ENCODE results near the gene XRCC5. TPM values are rescaled to one million over a fixed set of nuclear protein-coding genes. Genes with fewer than 3 reads are reported as not detected.
"Not testable (repeated sequence)": the region's sequence is repeated elsewhere in the genome, so short reads cannot be mapped to it uniquely, and the experiment has no call there.

XRCC5 gene
- polyA plus RNA-seq, 12 donors: 138 to 218 (median 182) TPM; not detected in 1

GRCh38 chr2:216114714-216115531 lies 5.8 kb downstream of the XRCC5 start:
- DNase-seq: peak; percentile 99

DNA sequence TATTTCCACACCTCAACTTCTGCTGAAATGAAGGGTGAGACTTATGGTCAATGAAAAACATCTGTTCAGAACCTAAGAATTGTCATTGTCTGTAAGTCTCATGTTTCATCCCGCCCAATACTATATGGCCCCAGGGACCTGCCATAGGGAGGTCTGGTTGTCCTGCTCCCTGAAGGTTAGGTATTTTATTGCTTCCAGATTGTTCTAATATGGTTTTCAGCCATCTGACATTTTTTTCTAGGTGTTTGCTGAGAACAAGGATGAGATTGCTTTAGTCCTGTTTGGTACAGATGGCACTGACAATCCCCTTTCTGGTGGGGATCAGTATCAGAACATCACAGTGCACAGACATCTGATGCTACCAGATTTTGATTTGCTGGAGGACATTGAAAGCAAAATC lies 7.3 kb downstream of the XRCC5 start:
- DNase-seq: no peak

GRCh38 chr2:216117561-216118340 lies 8.6 kb downstream of the XRCC5 start:
- no peak for DNase-seq

DNA sequence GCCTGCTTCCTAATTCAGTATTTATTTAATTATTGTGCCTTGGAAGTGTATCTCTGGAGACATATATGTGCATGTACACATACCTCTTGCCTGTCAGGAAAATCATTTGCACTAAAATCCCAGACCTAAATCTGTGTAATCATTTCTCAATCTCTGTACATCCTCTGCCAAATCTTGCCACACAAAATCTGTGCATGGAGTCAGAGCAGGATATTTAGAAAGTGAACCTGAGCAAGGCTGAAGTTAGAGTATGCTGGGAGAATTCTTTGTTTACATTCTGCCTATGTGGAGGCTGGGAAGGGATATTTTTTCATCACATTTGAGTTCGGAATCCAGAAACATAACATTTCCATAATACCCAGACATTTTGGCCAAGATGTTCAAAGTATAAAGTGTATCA lies 9.3 kb downstream of the XRCC5 start:
- no peak for DNase-seq

GRCh38 chr2:216119146-216119545 lies 10.0 kb downstream of the XRCC5 start:
- no peak for DNase-seq

- no peak for DNase-seq
Observed at GRCh38 chr2:216119986-216120385, 10.8 kb downstream of the XRCC5 start.

GRCh38 chr2:216121255-216121654 lies 12.1 kb downstream of the XRCC5 start:
- no peak for DNase-seq

DNA sequence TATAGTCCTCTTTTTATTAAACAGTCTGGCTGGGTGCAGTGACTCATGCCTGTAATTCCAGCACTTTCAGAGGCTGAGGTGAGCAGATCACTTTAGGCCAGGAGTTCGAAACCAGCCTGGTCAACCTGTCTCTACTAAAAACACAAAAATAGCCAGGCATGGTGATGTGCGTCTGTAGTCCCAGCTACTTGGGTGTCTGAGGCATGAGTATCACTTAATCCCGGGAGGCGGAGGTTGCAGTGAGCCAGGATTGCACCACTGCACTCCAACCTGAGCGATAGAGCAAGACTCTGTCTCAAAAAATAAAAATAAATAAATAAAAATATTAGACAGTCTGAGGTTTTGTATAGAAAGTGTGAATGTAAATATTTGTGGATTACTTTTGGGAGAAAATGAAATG lies 17.8 kb downstream of the XRCC5 start:
- DNase-seq: no peak

DNA sequence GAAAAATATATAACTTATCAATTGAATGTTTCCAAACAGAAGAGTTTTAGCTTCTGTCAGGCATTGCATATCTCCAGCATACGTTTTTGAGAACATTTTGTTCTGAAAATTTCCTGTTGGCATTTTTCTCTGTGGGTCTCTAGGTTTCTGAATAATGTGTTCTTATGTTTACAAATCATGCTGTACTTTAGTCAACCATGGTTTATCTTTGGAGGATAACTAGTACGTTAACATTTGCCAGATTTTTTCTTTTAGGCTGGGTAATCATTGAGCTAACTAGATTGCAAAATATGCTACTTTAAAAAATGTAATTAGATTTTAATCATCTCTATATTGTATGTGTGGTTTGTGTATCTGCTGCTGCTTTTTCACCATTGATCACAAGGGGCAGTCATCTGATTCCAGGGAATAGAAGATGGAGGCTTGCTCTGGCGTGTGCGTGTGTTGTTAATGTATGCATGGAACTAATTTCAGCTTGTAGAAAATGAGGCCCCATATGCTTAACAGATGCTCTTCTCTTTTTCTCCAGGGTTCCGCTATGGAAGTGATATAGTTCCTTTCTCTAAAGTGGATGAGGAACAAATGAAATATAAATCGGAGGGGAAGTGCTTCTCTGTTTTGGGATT lies 21.3 kb downstream of the XRCC5 start:
- no peak for DNase-seq

GRCh38 chr2:216131175-216131926 lies 22.2 kb downstream of the XRCC5 start:
- DNase-seq: no peak

DNA sequence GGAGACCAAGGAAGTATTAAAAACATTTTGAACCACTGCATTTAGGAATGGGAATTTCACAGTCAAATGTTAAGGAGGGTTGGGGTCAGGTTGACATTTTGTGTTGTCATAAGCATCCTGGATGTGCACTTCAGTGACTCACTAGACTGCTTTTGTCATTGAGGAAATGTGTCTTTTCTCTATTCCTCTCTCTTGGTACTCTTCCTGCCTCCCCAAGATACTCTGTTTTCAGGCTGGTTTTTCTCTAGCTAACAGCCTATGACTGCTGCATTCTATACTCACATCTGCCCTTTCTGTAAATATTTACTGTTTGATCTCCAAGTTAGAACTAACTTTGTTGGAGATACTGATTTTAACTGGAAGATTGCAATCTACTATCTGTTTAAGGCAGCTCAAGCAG lies 23.4 kb downstream of the XRCC5 start:
- no peak for DNase-seq

GRCh38 chr2:216133397-216133796 lies 24.2 kb downstream of the XRCC5 start:
- no peak for DNase-seq

DNA sequence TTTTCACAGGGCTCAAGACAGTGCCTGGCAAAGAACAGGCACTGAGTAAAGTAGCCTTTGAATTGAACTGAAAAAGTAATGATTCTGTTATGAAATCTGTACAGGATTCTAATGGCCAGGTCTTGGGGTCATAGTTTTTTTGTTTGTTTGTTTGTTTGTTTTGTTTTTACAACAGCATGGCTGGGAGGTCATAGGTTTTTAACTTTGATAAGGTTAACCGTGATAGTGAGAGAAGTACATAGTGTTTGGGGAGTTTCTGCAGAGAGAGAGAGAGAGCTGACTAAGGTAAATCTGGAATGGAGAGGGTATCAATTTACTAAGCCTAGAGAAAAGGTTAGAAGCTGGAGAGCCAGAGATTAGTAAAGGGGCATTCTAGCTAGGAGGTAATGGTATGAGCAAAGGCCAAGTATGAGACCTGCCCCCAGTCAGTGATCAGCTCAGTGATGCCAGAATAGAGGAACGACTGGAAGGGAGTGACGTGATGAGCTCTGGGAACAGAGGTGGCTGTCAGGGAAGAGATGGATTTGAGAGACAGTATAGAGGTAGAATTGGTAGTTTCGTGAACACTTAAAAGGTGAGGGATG lies 25.9 kb downstream of the XRCC5 start:
- no peak for DNase-seq

- no peak for DNase-seq
Observed at GRCh38 chr2:216139884-216140283, 30.7 kb downstream of the XRCC5 start.

- not testable (repeated sequence) for DNase-seq
Observed at GRCh38 chr2:216141516-216141915, 32.4 kb downstream of the XRCC5 start.

DNA sequence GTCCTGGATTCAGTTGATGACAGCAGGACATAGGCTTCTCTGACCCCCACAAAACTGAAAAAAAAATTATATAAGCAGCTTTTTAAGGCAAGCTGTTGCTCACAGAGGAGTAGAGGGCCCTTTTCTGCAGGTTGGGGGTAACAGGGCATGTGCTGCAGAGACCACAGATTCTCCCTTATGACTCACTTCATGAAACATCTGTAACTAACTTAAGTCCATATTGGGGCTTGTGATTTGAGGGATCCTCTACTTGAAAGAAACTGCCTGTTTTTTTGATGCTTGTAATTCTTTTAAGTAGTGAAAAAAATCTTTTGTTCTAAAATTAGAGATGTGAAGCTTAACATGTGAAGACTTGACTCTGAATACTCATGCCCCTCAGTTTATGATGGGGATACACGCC lies 33.4 kb downstream of the XRCC5 start:
- no peak for DNase-seq

DNA sequence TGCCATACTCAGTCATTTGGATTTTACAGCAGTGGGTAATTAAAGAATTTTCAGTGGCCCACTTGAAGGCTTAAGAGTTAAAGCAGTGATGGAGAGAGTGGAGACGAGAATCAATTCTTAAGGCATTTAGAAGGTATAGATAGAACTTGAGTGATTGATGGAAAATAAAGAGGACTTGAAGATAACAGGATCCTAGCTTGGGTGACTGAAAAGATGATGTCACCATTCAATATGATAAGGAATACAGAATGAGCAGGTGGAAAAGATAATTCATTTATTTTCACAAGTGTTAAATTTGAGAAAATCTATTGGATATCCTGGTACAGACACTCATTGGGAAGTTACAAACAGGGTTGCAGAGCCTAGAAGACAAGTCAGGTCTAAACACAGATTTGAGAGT lies 35.2 kb downstream of the XRCC5 start:
- no peak for DNase-seq

DNA sequence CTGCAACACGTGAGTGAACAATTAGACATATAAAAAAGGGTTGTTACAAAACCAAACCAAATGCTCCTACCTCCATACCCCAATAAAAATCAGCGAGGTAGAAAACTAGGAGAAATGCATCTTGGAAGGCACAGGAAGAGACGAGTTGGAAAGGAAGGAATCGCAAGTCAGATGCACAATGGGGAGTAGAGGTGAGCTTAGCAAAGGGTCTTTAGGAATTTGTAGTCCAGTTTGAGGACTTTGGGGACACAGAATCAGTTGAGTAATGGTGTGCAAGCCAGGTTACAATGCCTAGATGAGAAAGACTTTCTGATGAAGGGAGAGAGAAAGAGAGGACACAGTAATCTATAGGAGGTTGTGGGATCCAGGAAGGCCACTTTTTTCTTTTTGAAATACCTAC lies 35.7 kb downstream of the XRCC5 start:
- DNase-seq: no peak

- DNase-seq: no peak
Observed at GRCh38 chr2:216146573-216146972, 37.4 kb downstream of the XRCC5 start.

DNA sequence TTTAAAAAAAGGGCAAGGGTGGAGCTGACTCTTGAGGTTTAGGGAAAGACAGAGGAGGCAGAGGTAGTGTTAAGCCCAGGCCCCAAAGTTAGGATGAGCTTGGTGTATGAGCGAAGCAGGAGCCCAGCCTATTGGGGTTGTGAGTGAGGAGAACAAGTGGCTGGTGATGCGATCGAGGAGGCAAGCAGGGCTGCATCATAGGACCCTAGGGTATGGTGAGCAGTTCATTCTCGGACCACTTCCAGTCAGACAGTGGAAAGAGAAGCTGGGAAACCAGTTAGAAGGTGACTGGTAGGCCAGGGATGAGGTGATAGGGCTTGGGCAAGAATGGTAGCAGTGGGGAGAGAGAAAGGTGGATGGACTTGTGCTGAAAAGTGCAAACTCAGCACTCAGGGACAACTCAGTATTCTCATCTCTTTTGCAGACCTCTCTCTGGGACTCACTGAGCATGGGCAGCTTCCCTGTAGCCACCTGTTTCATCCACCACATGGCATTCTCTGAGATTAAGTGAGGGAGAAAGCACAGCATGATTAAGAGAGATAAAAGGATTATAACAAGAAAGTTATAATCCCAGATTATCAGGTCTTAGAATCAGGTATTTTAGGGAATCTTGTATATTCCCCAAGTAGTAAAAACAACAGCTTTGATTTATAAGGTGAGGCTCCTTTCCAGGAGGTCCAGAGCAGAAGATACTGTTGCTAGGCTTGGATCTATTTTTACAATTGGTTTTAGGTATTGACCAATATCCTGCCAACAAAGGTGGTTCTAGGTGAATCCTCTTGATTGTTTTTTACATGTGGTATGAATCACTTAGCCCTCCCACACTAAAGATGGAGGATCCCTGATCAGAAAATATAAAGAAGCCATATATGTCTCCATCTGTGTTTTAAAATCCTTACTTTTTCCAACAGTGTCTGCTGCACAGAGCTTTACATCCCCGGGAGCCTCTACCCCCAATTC lies 38.3 kb downstream of the XRCC5 start:
- no peak for DNase-seq

Data from muscle of arm (tissue), 12 donors.